IPS-18c (cell line): Measurements from ENCODE around the gene USP12.
A peak's percentile ranks its signal among the peaks of the same experiment; 100 is the strongest.

Experiments used
- H3K4me3 ChIP-seq: 2 replicates; pipeline ENCODE4 v1.7.0; 2013; ENCODE audit warnings: low read depth, mild to moderate bottlenecking, low read length, moderate library complexity; ENCODE audit not compliant: insufficient read depth
- H3K9me3 ChIP-seq: one replicate; pipeline ENCODE4 v1.6.1; 2013; ENCODE audit warnings: mild to moderate bottlenecking, low read length, moderate library complexity; ENCODE audit not compliant: control insufficient read depth, insufficient read depth

Gene USP12

DNA sequence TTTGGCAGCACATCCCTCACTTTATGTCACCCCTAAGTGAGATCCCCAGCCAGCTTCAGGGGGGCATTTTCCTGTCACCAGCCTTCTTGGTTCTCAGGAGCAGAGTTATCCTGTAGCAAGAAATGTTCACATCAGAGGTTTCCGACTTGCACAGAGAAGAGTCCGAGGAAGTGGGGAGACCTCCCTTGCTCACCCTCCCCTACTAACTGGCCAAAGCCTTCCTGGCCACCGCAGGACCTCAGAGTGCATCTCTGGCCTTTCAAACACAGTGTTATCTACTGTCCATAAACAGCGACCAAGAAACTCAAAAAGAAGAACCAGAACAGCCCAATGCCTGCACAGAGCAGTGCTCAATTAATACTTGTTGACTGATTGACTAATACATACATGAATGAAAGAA is 134.4 kb downstream of the USP12 start:
- no peak overlapping the region for H3K4me3 ChIP-seq
- H3K9me3 ChIP-seq = no peaks in the 10 kb centered on the region

- no peak overlapping the region for H3K4me3 ChIP-seq
- H3K9me3 ChIP-seq = no peaks in the 10 kb centered on the region
These were observed 135.2 kb downstream of the USP12 start for GRCh38 chr13:27036236-27036981.

DNA sequence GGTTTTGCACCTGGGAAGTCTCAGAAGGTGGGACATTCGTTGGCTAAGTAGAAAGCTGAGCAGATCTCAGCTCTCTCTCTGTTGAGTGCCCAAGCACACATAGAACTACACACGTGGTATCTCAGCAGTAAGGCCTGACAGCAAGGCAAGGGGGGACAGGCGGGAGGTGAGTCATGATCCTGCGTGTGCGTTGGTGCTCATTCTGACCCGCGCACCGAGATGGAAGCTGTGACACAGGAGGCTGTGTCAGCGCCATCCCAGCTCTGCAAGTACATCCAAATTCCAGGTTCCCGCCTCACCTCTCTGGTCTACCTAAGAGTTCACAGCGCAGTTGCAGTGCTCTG is 135.7 kb downstream of the USP12 start:
- Histone ChIP-seq H3K9me3 (no peaks in the 10 kb centered on the region), H3K4me3 (no peak overlapping the region)

- H3K4me3 ChIP-seq = peak overlapping the region; percentile 37
These were observed 136.9 kb downstream of the USP12 start for GRCh38 chr13:27034678-27035111.

GRCh38 chr13:27028683-27029480 is 142.7 kb downstream of the USP12 start:
- Histone ChIP-seq H3K4me3 (no peak overlapping the region), H3K9me3 (no peaks in the 10 kb centered on the region)

More at GRCh38 chr13:27034678-27035111, 136.9 kb downstream of the USP12 start:
- no peaks in the 10 kb centered on the region for H3K9me3 ChIP-seq

DNA sequence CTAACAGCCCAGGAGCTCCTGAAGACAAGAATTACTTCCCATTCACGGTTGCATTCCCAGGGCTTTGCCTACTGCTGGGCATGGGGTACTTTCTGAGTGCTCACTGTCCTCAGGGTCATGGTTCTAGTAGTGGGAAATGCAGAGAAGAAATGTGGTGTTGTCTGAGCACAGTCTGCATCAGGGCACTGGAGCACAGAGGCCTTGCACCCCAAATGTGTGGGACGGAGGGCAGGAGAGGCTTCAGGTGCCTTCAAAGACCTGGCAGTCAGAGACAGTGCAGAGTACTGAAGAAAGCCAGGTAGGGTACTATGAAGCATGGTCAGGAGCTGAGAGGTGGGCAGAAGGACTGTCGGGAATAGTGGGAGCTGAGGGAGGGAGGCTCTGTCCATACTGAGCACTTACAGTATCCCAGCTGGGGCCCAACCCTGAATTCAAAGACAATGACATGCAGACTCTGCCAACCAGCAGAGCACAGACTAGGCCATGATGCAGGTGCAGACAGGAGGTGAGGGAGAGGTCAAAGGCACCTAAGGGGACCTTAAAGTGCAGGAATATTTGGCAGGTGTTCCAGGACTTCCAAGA is 144.4 kb downstream of the USP12 start:
- Histone ChIP-seq H3K4me3 (no peak overlapping the region), H3K9me3 (no peaks in the 10 kb centered on the region)

DNA sequence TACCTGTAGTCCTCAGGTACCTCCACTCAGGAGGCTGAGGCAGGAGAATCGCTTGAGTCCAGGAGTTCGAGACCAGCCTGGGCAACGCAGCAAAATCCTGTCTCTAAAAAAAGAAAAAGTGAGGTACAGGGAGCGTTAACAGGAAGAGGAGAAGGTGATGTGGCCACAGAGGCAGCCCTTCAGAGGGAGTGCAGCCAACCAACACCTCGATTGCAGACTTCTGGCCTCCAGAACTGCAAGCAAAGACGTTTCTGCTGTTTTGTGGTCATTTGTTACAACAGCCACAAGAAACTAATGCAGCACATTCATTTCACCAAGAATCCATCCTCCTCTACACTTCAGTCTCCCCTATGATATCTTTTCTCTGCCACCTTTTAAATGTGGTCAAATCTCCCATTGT is 145.2 kb downstream of the USP12 start:
- Histone ChIP-seq H3K4me3 (no peak overlapping the region), H3K9me3 (no peaks in the 10 kb centered on the region)

GRCh38 chr13:27024776-27025492 is 146.7 kb downstream of the USP12 start:
- Histone ChIP-seq H3K9me3 (no peaks in the 10 kb centered on the region), H3K4me3 (no peak overlapping the region)

DNA sequence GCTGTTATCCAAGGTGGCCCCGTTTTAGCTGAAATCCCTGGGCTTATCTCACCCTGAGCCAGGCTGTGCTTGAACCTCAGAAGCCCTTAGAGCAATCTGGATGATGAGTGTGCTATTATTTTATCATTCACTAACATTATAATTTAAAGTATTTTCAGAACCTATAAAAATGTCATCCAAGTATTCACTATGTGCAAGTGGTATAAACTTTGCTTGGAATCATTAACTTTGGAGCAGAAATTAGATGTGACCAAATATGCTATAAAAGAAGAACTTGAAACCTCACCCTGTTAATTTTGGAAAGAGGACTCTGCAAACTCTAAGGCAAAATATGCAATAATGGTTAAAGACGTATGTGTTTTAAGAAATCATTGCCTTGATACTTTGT is 147.5 kb downstream of the USP12 start:
- Histone ChIP-seq H3K4me3 (no peak overlapping the region), H3K9me3 (no peaks in the 10 kb centered on the region)

- H3K9me3 ChIP-seq = no peaks in the 10 kb centered on the region
- H3K4me3 ChIP-seq = no peak overlapping the region
These were observed 148.1 kb downstream of the USP12 start for GRCh38 chr13:27023385-27024073.

- no peak overlapping the region for H3K4me3 ChIP-seq
- H3K9me3 ChIP-seq = no peaks in the 10 kb centered on the region
These were observed 148.9 kb downstream of the USP12 start for GRCh38 chr13:27022571-27023311.

- Histone ChIP-seq H3K9me3 (no peaks in the 10 kb centered on the region), H3K4me3 (no peak overlapping the region)
These were observed 151.2 kb downstream of the USP12 start for GRCh38 chr13:27020415-27020814.

- H3K4me3 ChIP-seq = no peak overlapping the region
- no peaks in the 10 kb centered on the region for H3K9me3 ChIP-seq
These were observed 152.7 kb downstream of the USP12 start for GRCh38 chr13:27018882-27019281.

DNA sequence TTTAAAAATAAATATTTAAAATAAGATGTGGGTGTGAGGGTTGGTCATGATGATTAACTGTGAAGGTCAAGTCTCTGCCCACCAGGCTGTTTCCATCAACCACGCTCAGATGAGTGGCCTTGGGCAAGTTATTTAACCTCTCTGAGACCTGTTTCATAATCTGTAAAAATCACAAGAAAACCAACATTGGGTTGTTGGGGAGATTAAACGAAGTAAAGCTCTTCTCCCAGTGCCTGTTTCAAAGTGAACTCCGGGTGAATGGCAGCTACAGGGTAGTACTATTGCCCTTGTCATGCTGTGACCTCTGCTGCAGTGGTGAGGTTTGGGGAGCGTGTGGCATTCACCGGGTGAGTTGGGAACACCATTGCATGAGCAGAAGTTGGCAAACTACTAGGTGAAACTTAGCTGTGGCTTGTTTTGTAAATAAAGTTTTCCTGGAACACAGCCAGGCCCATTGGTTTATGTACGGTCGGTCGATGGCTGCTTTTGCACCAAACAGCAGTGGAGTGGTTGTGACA is 153.2 kb downstream of the USP12 start:
- Histone ChIP-seq H3K9me3 (no peaks in the 10 kb centered on the region), H3K4me3 (no peak overlapping the region)

GRCh38 chr13:27016875-27017274 is 154.7 kb downstream of the USP12 start:
- Histone ChIP-seq H3K4me3 (no peak overlapping the region), H3K9me3 (no peaks in the 10 kb centered on the region)
